ENCODE measurements around the gene MACROD2. TPM values are rescaled to one million over a fixed set of nuclear protein-coding genes. Genes with fewer than 3 reads are reported as not detected.

MACROD2 gene
- total RNA-seq, 1 donor from 2014 or later = 6.7 TPM

- no peak for DNase-seq (ENCODE audit: extremely low spot score, unreplicated experiment)
- no peaks in the 10 kb centered on the region for H3K27me3 Mint-ChIP-seq
- no peaks in the 10 kb centered on the region for H3K4me1 Mint-ChIP-seq (ENCODE audit: unreplicated experiment)
- TF ChIP-seq CTCF (conservative IDR thresholded peaks at IDR 0.05) = no peak
- H3K9me3 Mint-ChIP-seq = no peaks in the 10 kb centered on the region
- H3K36me3 Mint-ChIP-seq = no peaks in the 10 kb centered on the region
- no peak overlapping the region for H3K27ac Mint-ChIP-seq
- H3K4me3 Mint-ChIP-seq = no peak overlapping the region
These were observed 293.3 kb downstream of the MACROD2 start for GRCh38 chr20:14288341-14289330.

DNA sequence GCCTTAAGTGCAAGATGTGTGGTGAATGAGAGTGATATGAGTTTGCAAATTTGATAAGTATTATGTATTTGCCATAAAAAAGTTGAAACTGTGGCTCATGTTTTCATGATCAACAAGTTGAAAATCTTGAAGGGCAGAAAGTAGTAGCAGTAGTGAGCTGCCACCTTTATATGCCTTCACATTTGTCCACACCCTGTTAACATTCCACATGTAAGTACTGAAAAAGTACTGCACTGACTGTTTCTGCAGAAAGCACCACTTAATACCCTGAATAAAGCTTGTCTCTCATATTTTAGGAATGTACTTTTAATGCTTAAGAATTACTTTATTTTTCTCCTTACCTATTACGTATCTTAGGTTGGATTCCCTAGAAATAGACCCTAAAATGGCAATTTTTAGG is 296.2 kb downstream of the MACROD2 start:
- H3K4me1 Mint-ChIP-seq (ENCODE audit: unreplicated experiment) = no peaks in the 10 kb centered on the region
- TF ChIP-seq CTCF (conservative IDR thresholded peaks at IDR 0.05) = no peak
- H3K9me3 Mint-ChIP-seq = no peaks in the 10 kb centered on the region
- no peak overlapping the region for H3K4me3 Mint-ChIP-seq
- DNase-seq (ENCODE audit: extremely low spot score, unreplicated experiment) = no peak
- no peak overlapping the region for H3K27ac Mint-ChIP-seq
- H3K36me3 Mint-ChIP-seq = no peaks in the 10 kb centered on the region
- no peaks in the 10 kb centered on the region for H3K27me3 Mint-ChIP-seq

DNA sequence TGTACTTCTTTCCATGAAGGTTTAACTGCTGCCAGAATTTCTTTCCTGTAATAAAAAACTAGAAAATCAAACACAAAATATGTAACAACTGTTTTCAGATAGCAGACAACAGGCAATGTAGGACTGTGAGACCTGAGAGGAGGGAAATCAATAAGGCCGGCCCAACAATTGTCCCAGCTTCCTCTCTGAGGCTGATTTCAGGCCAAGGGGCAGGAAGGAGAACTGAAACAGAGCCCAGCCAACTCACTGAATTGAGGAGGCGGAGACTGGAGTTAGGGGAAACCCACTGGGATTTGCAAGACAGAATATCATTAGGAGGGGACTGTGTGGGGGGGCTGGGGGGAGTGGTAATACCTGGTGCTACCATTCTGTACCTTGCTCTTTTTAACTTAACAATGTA is 299.9 kb downstream of the MACROD2 start:
- DNase-seq (ENCODE audit: extremely low spot score, unreplicated experiment) = no peak
- H3K27ac Mint-ChIP-seq = no peak overlapping the region
- no peak overlapping the region for H3K4me3 Mint-ChIP-seq
- no peaks in the 10 kb centered on the region for H3K36me3 Mint-ChIP-seq
- no peak for TF ChIP-seq CTCF (conservative IDR thresholded peaks at IDR 0.05)
- no peaks in the 10 kb centered on the region for H3K9me3 Mint-ChIP-seq
- H3K4me1 Mint-ChIP-seq (ENCODE audit: unreplicated experiment) = no peaks in the 10 kb centered on the region
- H3K27me3 Mint-ChIP-seq = no peaks in the 10 kb centered on the region

GRCh38 chr20:14295770-14296309 is 300.5 kb downstream of the MACROD2 start:
- H3K9me3 Mint-ChIP-seq = no peaks in the 10 kb centered on the region
- no peak overlapping the region for H3K4me3 Mint-ChIP-seq
- H3K36me3 Mint-ChIP-seq = no peaks in the 10 kb centered on the region
- H3K27me3 Mint-ChIP-seq = no peaks in the 10 kb centered on the region
- TF ChIP-seq CTCF (conservative IDR thresholded peaks at IDR 0.05) = no peak
- no peak overlapping the region for H3K27ac Mint-ChIP-seq
- H3K4me1 Mint-ChIP-seq (ENCODE audit: unreplicated experiment) = no peaks in the 10 kb centered on the region
- no peak for DNase-seq (ENCODE audit: extremely low spot score, unreplicated experiment)

DNA sequence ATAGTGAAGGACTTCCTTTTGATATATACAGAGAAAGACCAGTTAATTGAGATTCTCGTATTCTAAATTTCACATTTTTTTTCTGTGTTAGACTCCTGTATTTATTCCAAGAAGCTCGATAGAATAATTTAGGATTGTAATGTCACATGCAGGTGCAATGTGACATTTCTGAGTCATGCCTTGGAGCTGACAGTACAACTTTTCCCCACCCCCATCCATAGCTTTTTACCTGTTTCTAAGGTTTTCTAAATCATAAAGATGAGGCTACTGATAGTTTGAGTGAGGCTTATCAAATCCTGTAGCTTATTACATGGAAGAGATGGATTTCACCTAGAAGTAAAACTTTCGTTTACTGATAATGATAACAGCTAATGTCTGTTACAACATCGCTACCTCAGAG is 304.5 kb downstream of the MACROD2 start:
- no peaks in the 10 kb centered on the region for H3K27me3 Mint-ChIP-seq
- no peak overlapping the region for H3K4me3 Mint-ChIP-seq
- DNase-seq (ENCODE audit: extremely low spot score, unreplicated experiment) = no peak
- no peak overlapping the region for H3K27ac Mint-ChIP-seq
- H3K36me3 Mint-ChIP-seq = no peaks in the 10 kb centered on the region
- TF ChIP-seq CTCF (conservative IDR thresholded peaks at IDR 0.05) = no peak
- no peaks in the 10 kb centered on the region for H3K4me1 Mint-ChIP-seq (ENCODE audit: unreplicated experiment)
- H3K9me3 Mint-ChIP-seq = no peaks in the 10 kb centered on the region
